ENCODE data around the gene RNU7-1.

RNU7-1 gene

DNA sequence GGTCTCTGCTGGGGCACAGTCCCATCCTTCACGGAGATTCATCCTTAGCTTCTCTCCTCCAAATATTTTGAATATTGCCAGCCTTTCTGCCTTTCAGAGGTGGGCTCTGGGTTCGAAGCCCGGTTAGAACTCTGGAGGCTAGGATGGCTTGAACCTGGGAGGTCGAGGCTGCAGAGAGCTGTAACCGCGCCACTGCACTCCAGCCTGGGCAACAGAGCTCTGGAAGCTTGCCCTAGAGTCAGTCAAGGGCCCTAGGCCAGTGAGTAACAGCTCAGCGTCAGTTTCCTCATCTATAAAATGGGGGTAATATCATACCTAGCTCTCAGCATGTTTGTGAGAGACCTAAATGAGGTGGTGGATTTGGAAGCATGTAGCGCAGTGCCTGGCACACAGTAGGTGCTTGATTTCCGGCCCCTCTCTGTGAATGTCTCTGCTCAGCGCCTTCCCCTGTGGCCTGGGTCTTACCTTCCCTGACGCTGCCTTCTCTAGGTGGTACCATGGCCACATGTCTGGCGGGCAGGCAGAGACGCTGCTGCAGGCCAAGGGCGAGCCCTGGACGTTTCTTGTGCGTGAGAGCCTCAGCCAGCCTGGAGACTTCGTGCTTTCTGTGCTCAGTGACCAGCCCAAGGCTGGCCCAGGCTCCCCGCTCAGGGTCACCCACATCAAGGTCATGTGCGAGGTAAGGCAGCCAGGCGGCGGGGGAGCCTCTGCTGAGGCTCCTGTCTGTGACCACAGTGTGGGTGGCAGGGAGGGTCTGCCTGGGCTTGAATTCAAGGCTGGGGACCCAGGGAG, 10.9 kb downstream of the RNU7-1 start:
- no peak for DNase-seq

DNA sequence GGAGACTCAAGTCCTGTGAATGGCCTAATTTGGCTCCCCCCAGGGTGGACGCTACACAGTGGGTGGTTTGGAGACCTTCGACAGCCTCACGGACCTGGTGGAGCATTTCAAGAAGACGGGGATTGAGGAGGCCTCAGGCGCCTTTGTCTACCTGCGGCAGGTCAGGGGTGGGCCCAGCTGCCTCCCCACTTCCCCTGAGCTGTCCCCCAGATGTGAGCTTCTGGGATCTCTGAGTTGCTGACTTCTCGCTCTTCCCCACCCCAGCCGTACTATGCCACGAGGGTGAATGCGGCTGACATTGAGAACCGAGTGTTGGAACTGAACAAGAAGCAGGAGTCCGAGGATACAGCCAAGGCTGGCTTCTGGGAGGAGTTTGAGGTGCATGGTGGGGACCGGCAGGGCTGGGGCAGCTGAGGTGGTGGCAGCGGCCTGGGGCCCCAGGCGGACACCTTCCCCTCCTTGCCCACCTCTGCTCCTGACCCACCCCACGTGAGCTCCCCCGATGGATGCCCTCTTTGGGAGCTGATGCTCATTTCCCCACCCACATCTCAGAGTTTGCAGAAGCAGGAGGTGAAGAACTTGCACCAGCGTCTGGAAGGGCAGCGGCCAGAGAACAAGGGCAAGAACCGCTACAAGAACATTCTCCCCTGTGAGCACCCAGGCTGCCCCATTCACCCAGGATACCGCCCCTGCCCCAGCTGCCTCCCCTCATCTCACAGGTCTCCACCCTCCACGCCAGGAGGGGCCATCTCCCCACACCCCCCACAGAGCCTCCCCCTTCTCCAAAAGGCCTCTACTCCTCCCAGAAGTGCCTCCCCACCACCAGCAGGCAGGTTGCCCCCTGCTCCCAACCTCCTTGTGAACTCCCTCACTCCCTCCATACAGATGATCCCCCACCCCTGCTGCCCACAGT, 11.7 kb downstream of the RNU7-1 start:
- DNase-seq: no peak

- no peak for DNase-seq
These were observed 12.6 kb downstream of the RNU7-1 start for GRCh38 chr12:6956021-6956727.

GRCh38 chr12:6957151-6957701, 13.6 kb downstream of the RNU7-1 start:
- DNase-seq: no peak

DNA sequence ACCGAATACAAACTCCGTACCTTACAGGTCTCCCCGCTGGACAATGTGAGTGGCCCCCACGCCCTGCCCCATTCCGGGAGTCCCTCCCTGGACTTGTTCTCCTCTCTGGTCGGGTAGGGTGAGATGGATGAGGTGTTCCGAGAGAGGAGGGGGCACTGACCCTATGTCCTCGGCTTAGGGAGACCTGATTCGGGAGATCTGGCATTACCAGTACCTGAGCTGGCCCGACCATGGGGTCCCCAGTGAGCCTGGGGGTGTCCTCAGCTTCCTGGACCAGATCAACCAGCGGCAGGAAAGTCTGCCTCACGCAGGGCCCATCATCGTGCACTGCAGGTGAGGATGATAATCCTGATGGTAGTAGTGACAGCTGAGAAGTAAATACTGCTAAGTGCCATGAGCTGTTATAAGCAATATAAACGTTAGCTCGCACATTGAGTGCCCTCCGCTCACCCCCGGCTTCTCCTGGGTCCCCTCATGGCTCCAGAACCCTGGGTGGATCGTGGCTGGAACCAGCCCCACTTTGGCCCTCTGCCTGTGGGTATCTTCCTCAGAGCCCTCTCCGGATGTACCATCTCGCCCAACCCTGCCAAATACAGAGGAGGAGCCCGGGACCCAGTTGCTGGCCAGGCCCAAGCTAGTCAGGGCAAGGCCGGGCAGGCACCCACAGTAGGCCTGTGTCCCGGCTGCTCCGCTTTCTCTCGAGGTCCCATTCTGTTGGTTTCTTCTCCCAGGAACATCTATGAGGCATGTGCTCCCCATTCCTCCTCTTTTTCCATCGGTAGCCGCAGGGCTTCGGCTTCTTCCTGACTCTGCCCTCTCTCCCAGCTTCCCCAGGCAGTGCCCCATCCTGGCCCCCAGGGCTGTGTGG, 14.4 kb downstream of the RNU7-1 start:
- no peak for DNase-seq

GRCh38 chr12:6958609-6959057, 15.0 kb downstream of the RNU7-1 start:
- DNase-seq: no peak

GRCh38 chr12:6959058-6959804, 15.6 kb downstream of the RNU7-1 start:
- DNase-seq: no peak

DNA sequence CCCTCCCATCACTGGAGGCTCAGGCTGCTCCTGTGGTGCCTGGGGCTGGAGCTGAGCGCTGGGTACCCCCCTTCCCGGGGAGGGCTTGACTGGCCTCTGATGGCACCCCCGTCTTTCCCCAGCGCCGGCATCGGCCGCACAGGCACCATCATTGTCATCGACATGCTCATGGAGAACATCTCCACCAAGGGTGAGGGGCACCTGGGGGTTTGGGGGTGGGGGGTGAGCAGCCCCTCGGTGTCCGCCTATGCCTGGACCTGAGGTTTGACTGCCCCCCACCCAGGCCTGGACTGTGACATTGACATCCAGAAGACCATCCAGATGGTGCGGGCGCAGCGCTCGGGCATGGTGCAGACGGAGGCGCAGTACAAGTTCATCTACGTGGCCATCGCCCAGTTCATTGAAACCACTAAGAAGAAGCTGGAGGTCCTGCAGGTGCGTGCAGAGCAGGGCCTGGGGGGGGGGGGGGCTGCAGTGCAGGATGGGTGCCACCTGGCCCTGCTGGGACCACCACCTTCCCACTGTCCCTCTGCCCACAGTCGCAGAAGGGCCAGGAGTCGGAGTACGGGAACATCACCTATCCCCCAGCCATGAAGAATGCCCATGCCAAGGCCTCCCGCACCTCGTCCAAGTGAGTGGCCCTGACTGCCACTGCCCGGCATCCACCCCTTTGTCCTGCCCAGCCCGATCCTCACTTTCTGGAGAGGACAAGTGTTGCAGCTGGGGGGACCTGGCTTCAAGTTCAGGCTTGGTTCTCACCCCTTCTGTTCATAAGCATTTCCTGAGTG, 16.4 kb downstream of the RNU7-1 start:
- no peak for DNase-seq

GRCh38 chr12:6960593-6961277, 17.1 kb downstream of the RNU7-1 start:
- DNase-seq: peak in 1 of 2 experiments; percentile 17

GRCh38 chr12:6961278-6961694, 17.7 kb downstream of the RNU7-1 start:
- DNase-seq: no peak

GRCh38 chr12:6961695-6962284, 18.2 kb downstream of the RNU7-1 start:
- peak; percentile 77 to 82 for DNase-seq

DNA sequence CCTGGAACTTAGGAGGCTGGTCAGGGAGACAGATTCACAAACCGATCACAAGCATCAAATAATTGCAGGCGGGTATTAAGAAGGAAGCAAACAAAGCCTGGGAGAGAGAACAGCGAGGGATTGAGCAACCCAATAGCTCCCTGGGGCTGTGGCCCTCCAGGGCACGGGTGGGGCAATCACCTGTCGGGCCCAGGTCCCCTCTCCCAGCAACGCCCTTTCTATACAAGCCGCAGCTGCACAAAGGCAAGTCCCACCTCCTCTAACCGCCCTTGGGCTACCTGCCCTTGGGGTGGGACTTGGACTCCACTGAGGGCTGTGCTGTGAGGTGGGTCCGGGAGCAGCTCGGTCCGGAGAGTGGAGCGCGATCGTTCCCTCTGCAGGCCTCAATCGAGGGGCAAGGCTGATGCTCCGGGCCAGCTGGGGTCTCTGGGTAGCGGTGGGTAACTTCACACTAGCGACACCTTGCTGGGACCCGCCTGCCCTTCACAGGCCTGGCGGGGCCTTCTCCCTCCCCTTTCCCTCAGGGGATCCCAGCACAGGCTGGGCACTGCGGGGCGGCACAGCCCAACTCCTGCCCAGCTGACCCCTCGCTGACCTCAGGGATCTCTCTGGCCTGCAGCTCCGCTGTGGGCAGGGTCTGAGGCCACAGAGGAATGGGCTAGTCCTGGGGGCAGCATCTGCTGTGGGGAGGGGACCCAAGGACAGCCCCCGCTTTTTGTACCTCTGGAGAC, 18.8 kb downstream of the RNU7-1 start:
- peak in 1 of 2 experiments; percentile 64 for DNase-seq

DNA sequence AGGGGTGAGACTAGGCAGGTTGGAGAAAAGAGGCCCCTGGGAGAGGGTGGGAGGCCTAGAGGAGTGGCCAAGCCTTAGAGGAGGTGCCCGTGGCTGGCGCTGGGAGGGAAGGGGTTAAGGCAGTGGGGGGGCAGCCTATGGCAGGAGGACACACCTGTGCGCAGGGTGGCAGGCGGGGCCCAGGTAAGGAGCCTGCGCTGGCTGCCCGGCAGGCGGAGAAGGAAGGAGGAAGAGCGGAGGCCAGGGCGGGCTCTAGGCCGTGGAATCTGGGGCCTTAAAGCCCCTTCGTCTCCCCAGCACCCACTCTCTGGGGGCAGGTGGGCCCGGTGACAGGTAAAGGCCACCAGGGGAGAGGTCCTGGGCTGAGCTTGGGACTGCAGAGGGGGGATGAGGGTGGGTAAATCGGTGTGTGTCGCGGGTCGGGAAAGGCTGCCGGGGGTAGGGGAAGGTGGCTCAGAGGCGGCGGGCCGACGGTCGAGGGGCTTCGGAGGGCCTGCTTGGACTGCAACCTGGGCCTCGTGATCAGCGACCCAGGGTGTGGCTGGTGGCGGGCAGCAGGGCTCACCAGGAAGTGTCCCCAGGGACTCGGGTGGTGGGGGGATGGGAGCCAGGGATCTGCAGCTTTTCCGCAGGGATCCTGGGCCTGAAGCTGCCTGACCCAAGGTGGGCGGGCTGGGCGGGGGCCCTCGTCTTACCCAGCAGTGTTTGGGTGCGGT, 19.6 kb downstream of the RNU7-1 start:
- peak; percentile 16 to 20 for DNase-seq

DNA sequence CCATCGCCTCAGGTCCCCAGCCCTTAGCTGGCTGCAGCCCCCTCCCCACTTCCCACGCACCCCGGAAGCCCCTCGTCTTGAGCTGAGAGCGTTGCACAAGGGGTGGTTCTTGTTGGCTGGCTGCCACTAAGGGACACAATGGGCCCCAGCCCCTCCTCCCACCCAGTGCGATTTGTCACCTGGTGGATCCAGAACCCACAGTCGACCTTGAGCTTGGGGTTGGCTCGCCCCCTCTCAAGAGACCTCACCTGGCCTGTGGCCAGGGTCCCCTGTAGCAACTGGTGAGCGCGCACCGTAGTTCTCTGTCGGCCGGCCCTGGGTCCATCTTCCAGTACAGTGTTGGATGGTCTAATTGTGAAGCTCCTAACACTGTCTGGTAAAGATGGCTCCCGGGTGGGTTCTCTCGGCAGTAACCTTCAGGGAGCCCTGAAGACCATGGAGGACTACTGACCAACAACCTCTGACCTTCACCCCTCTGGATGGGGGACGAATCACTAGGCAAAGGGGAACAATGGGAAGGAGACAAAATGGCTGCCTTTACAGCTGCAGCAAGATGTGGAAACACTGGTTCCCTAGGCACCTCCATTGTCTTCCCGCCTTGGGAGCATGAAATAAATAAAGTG, 20.3 kb downstream of the RNU7-1 start:
- no peak for DNase-seq

DNA sequence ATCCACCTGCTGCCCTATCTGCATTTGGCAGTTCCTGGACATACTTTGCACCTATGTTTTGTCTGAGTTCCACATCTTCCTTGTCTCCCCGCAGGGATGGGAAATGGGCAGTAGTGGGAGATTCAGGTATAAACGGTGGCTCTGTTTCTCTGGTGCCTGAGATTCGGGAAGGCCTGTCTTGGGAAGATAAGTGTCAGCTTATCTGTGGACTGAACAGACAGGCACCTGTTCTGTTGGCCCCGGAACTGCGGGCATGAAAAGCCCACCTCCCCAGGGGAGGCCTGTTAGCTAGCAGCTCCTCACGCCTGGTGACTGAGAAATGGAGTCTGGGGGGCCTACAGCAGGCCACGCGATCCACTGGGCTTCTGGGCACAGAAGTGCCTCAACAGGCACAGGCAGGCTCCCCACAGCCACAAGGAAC, 21.0 kb downstream of the RNU7-1 start:
- DNase-seq: no peak

GRCh38 chr12:6965026-6965661, 21.5 kb downstream of the RNU7-1 start:
- peak; percentile 75 to 86 for DNase-seq

DNA sequence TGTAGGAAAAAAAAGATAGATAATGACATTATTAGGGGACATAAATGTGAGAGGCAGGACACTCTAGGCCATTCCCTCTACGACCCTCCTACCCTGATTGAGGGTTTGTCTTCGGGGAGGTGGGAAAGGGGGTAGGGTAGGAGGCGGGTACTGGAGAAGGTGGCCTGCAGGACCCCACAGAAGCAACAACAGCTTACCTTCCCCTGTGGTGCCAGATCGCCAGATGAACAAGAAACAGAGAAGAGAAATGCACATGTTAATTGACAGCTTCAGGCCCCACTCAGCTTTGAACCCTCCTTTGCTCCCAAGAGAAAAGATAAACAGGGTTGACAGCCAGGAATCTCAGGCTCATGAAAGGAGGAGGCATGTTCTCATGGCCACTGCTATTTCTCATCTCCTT, 22.1 kb downstream of the RNU7-1 start:
- DNase-seq: no peak

All from NCI-H1930 (cell line).